ENCODE results near the gene PRRT2. TPM values are rescaled to one million over a fixed set of nuclear protein-coding genes. Genes with fewer than 3 reads are reported as not detected.
A peak's percentile ranks its signal among the peaks of the same experiment; 100 is the strongest.

The PRRT2 gene
- total and polyA plus RNA-seq, 10 of the 15 experiments (the other 5 are each of a cell fraction or from before 2014, with no cell fraction given), result 0.08 to 0.49 (median 0.12) TPM; not detected in 4

GRCh38 chr16:29805232-29806098 lies 6.5 kb upstream of the PRRT2 start (continued):
- peak; percentile 92; the same call in 1 of the 2 replicates for TF ChIP-seq TAF1 (IDR thresholded peaks at IDR 0.05; ENCODE audit: borderline replicate concordance, low read depth, low read length)
- 0 out of 2 replicates have a peak, but pooled peaks have one; percentile 47 for TF ChIP-seq HDAC2 (IDR thresholded peaks at IDR 0.05)
- TF ChIP-seq CBFB (IDR thresholded peaks at IDR 0.05; ENCODE audit: low read depth), result peak; percentile 66; the same call in 1 of the 2 replicates
- no peak for TF ChIP-seq CUX1 (IDR thresholded peaks at IDR 0.05; ENCODE audit: insufficient replicate concordance, low read depth, low read length)
- no peak for TF ChIP-seq HDGF (IDR thresholded peaks at IDR 0.05)
- peak; percentile 76 for TF ChIP-seq BACH1 (IDR thresholded peaks at IDR 0.05; ENCODE audit: borderline replicate concordance)
- TF ChIP-seq STAT3 (IDR thresholded peaks at IDR 0.05; ENCODE audit: low read depth, low read length), result no peak
- TF ChIP-seq SMAD5 (IDR thresholded peaks at IDR 0.05; ENCODE audit: low read depth), result peak; percentile 49; the same call in 1 of the 2 replicates
- no peak for TF ChIP-seq ZBTB33 (IDR thresholded peaks at IDR 0.05)
- TF ChIP-seq SUZ12 (IDR thresholded peaks at IDR 0.05; ENCODE audit: unreplicated experiment), result no peak
- peak; percentile 82 for TF ChIP-seq BCL3 (IDR thresholded peaks at IDR 0.05; ENCODE audit: borderline replicate concordance, insufficient read depth, low read depth, low read length, poor library complexity, severe bottlenecking)
- no peak for TF ChIP-seq RFX5 (IDR thresholded peaks at IDR 0.05; ENCODE audit: low read depth, low read length)
- TF ChIP-seq USF2 (IDR thresholded peaks at IDR 0.05; ENCODE audit: borderline replicate concordance, low read depth, low read length), result peak; percentile 22
- TF ChIP-seq FOXM1 (IDR thresholded peaks at IDR 0.05; ENCODE audit: low read depth, low read length), result no peak
- peak; percentile 56; the same call in 1 of the 2 replicates for TF ChIP-seq TBL1XR1 (IDR thresholded peaks at IDR 0.05; ENCODE audit: low read depth, low read length)
- TF ChIP-seq SMARCA5 (IDR thresholded peaks at IDR 0.05), result peak; percentile 23; the same call in 1 of the 2 replicates
- no peak for TF ChIP-seq CBX3 (IDR thresholded peaks at IDR 0.05; ENCODE audit: borderline replicate concordance, low read depth)
- no peak for TF ChIP-seq CEBPB (IDR thresholded peaks at IDR 0.05; ENCODE audit: borderline replicate concordance in 1 of 2, low read depth in 2 of 2, low read length in 2 of 2)
- TF ChIP-seq RUNX3 (IDR thresholded peaks at IDR 0.05; ENCODE audit: low read length), result no peak
- peak; percentile 51; the same call in 1 of the 2 replicates for TF ChIP-seq ZBED1 (IDR thresholded peaks at IDR 0.05; ENCODE audit: borderline replicate concordance)
- TF ChIP-seq ZNF384 (IDR thresholded peaks at IDR 0.05; ENCODE audit: borderline replicate concordance, low read depth, low read length), result no peak

Measured in GM12878 (cell line).